GM18498 (cell line): ENCODE measurements around the gene ATP6V0A1.
A peak's percentile ranks its signal among the peaks of the same experiment; 100 is the strongest.
"Not testable (repeated sequence)": the region's sequence is repeated elsewhere in the genome, so short reads cannot be mapped to it uniquely, and the experiment has no call there.

ENCODE experiments used
- ATAC-seq: cut with Tn5 transposase; IDR thresholded peaks from one replicate; pipeline ENCODE4 v1.9.1; 2021; ENCODE audit warnings: mild to moderate bottlenecking, moderate library complexity; ENCODE audit not compliant: unreplicated experiment

Gene ATP6V0A1

DNA sequence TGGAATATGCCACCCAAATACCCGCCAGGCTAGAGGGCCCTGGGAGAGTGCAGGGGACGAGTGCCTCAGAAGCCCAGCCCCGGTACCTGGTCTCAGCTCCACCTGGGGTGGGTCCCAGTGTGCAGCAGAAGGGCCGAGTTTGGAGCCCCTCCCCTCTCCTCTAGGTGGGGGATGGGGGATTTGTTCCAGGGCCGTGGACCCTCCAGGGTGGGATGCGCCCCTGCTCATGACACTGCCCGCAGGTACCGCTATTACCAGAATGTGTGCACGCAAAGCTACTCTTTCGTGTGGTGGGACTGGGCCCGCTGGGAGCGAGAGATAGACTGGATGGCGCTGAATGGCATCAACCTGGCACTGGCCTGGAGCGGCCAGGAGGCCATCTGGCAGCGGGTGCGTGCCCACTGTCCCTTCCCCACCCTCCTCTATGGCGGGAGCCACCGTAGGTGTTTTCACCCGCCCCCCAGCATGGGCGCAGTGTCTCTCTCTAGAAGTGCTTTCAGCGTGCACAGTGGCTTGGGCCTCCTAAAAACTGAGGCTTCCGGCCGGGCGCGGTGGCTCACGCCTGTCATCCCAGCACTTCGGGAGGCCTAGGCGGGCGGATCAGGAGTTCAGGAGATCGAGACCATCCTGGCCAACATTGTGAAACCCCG lies 78.6 kb downstream of the ATP6V0A1 start:
- no peak for ATAC-seq

DNA sequence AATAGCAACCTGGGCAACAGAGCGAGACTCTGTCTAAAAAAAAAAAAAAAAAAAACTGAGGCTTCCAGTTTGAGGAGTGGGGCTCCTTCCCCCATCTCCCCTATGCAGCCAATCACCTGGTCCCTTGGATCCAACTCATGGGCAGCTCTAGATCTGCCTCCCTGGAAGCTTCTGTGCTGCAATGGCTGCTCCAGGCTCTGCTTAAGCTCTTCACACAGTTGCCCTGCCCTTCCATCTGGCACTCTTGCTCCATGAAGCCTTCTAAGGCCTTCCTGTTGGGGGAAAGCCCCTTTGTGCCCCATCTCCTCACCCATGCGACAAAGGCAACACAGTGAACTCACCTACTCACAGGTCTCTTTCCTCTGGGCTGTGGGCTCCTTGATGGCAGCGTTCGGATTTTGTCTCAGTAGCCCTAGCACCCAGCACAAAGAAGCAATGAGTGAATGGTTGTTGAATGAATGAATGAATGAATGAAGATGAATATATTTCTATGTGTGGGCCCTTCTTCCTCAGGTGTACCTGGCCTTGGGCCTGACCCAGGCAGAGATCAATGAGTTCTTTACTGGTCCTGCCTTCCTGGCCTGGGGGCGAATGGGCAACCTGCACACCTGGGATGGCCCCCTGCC lies 79.3 kb downstream of the ATP6V0A1 start:
- no peak for ATAC-seq

DNA sequence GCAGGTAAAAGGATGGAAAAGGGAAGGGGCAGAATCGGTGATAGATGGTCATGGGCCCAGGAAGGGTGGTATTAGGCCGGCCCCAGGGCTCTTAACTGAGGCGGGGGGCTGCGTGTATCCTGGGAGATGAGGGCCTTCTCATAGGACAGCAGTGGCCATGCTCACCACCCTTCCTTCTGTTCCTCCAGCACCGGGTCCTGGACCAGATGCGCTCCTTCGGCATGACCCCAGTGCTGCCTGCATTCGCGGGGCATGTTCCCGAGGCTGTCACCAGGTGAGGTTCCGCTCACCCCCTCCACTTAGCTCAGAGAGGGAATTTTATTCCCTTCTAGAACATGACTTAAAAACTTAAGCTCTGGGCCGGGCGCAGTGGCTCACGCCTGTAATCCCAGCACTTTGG lies 79.8 kb downstream of the ATP6V0A1 start:
- no peak for ATAC-seq

DNA sequence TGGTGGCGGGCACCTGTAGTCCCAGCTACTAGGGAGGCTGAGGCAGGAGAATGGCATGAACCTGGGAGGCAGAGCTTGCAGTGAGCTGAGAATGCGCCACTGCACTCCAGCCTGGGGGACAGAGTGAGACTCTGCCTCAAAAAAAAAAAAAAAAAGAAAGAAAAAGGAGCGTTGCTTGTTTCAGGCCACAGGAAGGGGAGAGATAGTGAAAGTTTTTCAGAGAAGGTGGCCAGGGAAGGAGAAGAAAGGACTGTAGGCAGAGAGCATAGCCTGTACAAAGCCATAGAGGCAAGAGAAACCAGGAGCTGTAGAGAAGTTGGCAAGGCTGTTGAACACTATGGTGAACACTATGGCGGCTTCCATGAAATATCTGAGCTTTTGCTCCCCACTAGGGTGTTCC lies 81.9 kb downstream of the ATP6V0A1 start:
- ATAC-seq, result not testable (repeated sequence)

DNA sequence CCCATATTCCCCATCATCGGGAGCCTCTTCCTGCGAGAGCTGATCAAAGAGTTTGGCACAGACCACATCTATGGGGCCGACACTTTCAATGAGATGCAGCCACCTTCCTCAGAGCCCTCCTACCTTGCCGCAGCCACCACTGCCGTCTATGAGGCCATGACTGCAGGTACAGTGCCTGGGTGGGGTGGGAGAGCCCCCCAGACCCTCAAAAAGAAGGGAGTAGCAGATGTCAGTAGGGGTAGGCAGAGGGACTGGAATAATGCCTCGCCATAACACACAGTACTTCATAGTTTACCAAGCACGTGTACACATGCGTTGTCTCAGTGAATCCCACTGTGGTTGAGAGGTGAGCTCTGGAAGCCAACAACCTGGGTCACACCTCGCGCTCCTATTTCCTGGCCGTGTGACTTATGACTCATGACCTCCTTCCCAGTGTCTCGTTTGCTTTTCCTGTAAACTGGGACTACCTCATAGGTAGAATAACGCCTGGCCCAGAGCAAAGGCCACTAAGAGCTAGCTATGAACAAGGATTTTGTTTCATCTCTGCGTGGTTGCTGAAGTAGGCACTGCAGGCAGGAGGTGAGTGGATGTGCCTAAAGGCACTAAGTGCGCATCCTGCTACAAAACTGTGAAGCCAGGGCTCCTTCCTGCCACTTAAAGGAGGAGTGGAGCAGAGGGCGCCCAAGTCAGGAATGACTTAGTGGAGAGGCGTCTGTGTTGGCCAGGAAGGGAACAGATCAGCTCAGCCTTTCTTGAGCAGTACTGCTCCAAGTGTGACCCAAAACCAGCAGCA lies 82.6 kb downstream of the ATP6V0A1 start:
- ATAC-seq, result no peak

DNA sequence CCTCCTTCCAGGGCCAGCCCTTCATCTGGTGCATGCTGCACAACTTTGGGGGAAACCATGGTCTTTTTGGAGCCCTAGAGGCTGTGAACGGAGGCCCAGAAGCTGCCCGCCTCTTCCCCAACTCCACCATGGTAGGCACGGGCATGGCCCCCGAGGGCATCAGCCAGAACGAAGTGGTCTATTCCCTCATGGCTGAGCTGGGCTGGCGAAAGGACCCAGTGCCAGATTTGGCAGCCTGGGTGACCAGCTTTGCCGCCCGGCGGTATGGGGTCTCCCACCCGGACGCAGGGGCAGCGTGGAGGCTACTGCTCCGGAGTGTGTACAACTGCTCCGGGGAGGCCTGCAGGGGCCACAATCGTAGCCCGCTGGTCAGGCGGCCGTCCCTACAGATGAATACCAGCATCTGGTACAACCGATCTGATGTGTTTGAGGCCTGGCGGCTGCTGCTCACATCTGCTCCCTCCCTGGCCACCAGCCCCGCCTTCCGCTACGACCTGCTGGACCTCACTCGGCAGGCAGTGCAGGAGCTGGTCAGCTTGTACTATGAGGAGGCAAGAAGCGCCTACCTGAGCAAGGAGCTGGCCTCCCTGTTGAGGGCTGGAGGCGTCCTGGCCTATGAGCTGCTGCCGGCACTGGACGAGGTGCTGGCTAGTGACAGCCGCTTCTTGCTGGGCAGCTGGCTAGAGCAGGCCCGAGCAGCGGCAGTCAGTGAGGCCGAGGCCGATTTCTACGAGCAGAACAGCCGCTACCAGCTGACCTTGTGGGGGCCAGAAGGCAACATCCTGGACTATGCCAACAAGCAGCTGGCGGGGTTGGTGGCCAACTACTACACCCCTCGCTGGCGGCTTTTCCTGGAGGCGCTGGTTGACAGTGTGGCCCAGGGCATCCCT lies 84.8 kb downstream of the ATP6V0A1 start:
- no peak for ATAC-seq

DNA sequence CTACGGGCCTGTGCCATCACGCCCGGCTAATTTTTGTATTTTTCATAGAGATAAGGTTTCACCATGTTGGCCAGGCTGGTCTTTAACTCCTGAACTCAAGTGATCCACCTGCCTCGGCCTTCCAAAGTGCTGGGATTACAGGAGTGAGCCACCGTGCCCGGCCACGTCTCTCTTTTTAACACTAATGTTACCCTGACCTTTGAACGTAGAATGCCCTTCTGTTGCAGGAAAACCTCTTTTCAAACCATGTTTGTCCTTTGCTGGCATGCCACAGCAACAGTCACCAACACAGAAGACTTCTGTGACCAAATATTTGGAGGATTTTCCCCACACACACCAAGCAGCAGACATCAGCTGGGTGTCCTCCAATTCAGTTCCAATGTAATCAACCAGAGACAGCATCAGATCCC lies 86.2 kb downstream of the ATP6V0A1 start:
- ATAC-seq, result no peak

DNA sequence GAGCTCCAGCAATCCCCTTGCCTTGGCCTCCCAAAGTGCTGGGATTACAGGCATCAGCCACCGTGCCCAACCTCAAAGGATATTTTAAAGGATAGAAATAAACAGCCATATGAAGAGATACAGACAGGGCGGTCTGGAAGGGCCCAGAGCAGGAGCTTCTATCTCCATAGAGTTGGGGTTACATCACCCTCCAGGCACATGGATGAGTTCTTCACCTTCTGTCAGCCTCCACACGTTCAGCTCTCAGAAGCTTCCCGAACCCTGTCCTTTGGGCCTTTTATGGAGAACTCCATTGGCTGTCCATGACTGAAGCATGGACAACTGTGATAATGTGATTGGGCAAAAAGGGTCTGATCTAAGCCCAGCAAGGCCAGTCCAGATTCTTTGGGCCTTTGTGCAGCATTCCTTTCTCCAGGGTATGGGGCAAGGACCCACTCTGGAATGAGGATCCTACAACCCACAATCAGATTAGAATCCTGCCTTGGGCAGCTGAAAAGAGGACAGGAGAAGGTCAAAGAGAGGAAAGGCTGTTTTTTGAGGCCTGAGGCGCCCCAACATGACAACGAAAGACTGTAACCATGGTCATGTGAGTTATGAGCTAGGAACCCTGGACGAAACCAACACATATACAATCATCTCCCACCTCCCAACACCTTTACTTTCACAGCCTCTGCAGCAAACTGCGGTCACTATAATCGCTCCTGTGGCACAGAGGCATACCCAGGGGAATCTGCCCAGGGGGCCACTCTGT lies 87.3 kb downstream of the ATP6V0A1 start:
- ATAC-seq, result not testable (repeated sequence)

DNA sequence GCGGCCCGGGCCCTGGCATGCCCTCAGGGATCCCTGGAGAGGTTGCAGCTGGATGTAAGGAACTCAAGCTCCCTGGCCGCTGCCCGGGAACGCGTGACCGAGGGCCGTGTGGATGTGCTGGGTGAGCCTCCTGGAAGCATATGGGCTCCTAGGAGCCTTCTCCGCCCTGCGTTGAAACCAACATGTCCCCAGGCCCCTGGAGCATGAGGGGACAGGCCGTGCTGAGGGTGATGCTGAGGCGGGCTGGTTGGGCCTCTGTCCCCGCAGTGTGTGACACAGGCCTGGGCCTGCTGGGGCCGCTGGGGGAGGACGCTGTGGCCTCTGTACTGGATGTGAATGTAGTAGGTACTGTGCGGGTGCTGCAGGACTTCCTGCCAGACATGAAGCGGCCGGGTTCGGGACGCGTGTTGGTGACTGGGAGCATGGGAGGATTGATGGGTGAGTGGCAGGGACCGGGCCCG lies 88.4 kb downstream of the ATP6V0A1 start:
- ATAC-seq, result no peak

DNA sequence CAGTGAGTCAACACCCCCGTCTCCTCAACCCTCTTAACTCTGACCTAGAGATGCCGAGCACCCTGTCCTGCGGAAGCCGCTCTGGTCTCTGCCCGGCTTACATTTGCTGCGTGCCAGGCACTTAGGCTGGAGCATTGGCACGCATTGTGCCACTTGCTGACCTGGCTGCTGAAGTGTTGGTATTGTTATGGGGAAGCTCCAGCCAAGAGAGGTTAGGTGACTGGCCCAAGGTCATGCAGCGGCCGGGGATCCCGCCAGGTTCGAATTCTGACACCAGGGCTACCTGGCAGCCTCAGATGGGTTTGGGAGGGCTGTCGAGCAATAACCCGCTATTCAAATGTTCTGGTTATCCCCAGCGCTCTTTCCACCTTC lies 89.0 kb downstream of the ATP6V0A1 start:
- ATAC-seq, result no peak

DNA sequence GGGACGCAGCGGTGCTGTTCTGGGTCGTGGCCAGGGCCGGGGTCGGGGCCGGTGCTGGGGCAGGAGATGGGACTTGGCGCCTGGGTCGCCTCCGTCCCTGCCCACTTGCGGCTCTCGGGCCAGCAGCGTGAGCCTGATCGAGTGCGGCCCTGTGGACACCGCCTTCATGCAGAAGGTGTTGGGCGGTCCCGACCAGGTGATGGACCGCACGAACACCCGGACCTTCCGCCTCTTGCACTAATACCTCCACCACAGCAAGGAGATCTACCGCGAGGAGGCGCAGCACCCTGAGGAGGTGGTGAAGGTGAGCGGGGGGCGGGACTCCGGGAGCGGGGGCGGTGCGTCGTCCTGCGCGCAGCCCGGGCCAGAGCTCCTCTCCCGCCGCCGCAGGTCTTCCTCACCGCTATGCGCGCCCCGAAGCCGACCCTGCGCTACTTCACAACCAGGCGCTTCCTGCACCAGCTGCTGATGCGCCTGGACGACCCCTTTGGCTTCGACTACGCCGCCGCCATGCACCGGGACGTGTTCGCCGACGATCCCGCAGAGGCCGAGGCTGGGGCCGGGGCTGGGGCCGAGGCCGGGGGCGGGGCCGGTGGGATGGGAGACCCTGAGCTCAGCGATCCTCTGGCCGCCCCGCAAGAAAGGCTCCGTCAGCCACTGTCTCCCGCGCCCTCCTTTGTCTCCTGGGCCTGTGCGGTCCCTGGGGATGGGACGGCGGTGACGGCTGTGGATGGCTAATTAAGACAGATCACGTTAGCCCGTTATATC lies 89.6 kb downstream of the ATP6V0A1 start:
- peak; percentile 73 for ATAC-seq

DNA sequence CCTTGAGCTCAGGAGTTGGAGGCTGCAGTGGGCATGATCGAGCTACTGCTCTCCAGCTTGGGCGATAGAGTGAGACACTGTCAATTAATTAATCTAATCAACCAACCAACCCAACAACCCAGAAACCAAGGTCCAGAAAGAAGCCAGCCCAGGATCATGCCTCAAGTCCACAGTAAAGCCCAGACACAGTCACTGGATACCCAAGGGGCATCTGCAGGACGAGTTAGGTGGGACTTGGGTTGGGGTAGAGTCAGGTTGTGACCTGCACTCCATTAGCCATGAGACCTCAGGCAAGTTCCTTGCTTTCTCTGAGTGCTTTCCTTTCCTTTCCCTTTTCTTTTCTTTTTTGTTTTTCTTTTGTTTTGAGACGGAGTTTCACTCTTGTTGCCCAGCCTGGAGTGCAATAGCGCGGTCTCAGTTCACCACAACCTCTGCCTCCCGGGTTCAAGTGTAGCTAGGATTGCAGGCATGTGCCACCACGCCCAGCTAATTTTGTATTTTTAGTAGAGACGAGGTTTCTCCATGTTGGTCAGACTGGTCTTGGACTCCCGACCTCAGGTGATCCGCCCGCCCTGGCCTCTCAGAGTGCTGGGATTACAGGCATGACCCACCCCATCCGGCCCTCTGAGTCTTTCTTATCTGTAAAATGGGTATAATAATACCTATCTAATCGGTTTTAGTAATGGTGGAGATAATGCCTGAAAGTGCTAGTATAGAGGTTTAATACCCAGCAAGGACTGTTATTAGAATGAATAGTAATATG lies 90.5 kb downstream of the ATP6V0A1 start:
- no peak for ATAC-seq

DNA sequence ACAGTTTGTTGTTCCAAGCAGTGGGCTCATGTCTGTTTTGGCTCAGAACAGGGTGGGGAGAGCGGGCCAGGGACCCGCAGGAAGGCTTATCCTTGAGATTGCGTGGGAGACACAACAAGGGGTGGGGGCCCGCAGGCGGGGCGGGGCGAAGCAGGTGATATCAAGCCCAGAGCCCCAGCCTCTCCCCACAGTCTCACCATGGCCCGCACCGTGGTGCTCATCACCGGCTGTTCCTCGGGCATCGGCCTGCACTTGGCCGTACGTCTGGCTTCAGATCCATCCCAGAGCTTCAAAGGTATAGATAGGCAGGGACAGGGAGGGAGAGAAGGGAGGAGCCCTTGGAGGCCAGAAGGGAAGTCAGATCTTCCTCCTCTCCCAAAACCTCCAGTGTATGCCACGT lies 94.1 kb downstream of the ATP6V0A1 start, which contains the start of gene HSD17B1:
TSS of gene HSD17B1 (plus strand) at position 188 of the 400 bp plus-strand sequence. CDS start at position 199, 11 bp downstream.
- not testable (repeated sequence) for ATAC-seq

DNA sequence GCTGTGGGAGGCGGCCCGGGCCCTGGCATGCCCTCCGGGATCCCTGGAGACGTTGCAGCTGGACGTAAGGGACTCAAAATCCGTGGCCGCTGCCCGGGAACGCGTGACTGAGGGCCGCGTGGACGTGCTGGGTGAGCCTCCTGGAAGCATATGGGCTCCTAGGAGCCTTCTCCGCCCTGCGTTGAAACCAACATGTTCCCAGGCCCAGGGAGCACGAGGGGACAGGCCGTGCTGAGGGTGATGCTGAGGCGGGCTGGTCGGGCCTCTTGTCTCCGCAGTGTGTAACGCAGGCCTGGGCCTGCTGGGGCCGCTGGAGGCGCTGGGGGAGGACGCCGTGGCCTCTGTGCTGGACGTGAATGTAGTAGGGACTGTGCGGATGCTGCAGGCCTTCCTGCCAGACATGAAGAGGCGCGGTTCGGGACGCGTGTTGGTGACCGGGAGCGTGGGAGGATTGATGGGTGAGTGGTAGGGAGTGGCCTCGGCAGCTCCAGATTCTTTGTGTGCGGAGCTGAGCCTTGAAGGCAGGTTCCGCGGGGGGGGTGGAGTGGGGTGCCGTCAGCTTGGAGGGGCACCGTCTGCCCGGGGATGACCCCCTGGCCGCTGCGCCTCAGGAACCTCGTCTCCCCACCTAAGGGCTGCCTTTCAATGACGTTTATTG lies 94.6 kb downstream of the ATP6V0A1 start:
- ATAC-seq, result no peak

DNA sequence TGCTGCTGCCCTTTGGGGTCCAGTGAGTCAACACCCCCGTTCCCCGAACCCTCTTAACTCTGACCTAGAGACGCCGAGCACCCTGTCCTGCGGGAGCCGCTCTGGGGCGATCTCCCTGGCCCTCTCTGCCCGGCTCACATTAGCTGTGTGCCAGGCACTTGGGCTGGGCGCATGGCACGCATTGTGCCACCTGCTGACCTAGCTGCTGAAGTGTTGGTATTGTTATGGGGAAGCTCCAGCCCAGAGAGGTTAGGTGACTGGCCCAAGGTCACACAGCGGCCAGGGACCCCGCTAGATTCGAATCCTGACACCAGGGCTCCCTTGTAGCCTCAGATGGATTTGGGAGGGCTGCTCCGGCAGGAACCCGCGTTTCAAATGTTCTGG lies 95.2 kb downstream of the ATP6V0A1 start:
- ATAC-seq, result no peak

DNA sequence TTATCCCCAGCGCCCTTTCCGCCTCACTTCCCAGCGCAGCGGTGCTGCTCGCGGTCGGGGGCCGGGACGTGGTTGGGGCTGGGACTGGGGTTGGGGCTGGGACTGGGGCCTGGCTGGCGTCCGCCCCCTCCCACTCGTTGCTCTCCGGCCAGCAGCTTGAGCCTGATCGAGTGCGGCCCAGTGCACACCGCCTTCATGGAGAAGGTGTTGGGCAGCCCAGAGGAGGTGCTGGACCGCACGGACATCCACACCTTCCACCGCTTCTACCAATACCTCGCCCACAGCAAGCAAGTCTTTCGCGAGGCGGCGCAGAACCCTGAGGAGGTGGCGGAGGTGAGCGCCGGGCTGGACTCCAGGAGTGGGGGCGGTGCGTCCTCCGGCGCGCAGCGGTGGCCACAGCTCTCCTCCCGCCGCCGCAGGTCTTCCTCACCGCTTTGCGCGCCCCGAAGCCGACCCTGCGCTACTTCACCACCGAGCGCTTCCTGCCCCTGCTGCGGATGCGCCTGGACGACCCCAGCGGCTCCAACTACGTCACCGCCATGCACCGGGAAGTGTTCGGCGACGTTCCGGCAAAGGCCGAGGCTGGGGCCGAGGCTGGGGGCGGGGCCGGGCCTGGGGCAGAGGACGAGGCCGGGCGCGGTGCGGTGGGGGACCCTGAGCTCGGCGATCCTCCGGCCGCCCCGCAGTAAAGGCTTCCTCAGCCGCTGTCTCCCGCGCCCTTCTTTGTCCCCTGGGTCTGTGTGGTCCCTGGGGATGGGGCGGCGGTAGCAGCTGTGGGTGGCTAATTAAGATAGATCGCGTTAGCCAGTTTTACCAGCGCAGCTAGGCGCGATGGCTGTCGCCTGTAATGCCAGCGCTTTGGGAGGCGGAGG lies 95.8 kb downstream of the ATP6V0A1 start:
- ATAC-seq, result peak; percentile 79

DNA sequence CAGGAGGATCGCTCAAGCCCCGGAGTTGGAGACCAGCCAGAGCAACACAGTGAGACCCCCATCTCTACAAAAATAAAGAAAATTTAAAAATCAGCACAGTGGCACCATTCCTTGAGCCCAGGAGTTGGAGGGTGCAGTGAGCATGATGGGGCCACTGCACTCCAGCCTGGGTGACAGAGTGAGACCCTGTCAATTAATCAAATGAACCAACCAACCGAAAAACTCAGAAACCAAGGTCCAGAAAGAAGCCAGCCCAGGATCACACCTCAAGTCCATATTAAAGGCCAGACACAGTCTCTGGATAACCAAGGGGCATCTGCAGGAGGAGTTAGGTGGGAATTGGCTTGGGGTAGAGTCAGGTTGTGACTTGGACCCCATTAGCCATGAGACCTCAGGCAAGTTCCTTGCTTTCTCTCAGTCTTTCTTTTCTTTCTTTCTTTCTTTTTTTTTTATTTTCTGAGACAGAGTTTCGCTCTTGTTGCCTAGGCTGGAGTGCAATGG lies 96.5 kb downstream of the ATP6V0A1 start:
- ATAC-seq, result peak; percentile 5
